ENCODE measurements around the gene H2AZ2.

The H2AZ2 gene

DNA sequence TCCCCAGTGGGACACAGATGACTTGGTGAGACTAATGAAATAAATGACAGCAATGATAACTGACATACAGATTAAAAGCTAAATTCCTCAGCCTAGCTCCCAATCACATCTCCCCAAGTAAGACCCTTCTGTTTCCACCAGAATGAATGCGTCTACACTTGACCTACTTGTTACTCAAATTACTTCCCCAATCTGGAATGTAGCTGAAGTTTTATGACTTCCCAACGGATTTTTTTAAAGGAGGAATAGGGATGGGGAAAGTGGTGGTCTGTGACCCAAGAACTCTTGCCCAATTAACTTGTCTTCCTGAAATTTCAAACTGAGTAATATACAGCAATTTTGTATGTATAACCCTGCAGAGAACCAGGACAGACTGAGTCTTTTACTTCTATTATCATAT lies 9.1 kb downstream of the H2AZ2 start:
- no peak for DNase-seq (ENCODE audit: low read depth)
- TF ChIP-seq, protein P1, sequence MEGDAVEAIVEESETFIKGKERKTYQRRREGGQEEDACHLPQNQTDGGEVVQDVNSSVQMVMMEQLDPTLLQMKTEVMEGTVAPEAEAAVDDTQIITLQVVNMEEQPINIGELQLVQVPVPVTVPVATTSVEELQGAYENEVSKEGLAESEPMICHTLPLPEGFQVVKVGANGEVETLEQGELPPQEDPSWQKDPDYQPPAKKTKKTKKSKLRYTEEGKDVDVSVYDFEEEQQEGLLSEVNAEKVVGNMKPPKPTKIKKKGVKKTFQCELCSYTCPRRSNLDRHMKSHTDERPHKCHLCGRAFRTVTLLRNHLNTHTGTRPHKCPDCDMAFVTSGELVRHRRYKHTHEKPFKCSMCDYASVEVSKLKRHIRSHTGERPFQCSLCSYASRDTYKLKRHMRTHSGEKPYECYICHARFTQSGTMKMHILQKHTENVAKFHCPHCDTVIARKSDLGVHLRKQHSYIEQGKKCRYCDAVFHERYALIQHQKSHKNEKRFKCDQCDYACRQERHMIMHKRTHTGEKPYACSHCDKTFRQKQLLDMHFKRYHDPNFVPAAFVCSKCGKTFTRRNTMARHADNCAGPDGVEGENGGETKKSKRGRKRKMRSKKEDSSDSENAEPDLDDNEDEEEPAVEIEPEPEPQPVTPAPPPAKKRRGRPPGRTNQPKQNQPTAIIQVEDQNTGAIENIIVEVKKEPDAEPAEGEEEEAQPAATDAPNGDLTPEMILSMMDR (conservative IDR thresholded peaks at IDR 0.05; ENCODE audit: control insufficient read depth, insufficient read depth, low read depth, low read length), result no peak
- H3K4me3 ChIP-seq (ENCODE audit: control insufficient read depth, low read depth, low read length), result no peak overlapping the region

DNA sequence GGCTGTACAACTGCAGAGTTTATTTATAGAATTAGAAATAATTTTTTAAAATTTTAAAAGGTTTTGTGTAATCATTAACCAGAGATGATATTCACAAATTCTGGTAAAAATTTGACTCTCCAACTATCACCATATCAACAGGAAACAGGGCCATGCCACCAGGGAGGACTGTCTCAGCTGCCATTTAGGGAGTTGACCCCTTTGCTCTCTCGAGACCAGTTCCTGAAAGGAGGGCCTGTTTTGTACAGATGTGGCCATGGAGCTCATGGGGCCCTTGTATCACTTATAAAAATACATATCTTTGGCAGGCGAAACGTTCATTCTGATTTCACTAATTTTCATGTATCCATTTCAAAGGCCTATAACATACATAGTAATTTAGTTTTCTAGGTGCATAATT lies 20.3 kb downstream of the H2AZ2 start:
- TF ChIP-seq, protein P1 (conservative IDR thresholded peaks at IDR 0.05; ENCODE audit: control insufficient read depth, insufficient read depth, low read depth, low read length), result no peak
- no peak for DNase-seq (ENCODE audit: low read depth)
- H3K4me3 ChIP-seq (ENCODE audit: control insufficient read depth, low read depth, low read length), result no peak overlapping the region

DNA sequence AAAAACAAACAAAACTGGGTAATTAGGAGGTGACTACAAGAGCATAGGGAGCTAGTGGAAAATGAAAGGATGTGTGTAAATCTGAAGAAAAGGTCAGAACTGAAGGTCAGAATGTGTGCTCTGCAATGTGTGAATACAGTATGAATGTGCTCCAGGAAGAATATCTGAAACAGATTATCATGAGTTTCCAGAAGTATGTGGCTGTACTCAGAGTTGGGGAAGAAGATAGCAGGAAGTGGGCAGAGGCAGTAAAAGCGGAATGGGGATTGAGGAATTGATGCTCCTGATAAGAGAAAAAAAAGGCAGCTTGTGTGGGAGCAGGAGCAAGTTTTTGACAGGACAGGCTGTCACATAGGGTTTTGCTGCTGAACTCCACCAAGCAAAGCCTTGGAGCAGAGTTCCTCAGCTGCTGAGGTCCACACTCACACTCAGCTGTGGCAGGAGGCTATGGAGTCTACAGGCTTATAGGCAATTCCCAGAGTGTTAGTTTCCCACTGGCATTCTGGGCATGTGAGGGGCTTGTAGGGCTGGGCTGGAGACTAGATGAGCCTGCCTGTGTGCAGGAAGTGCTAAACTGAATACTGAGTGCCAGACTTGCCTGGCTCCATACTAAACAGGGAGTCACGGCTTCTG lies 22.9 kb downstream of the H2AZ2 start:
- TF ChIP-seq, protein P1 (conservative IDR thresholded peaks at IDR 0.05; ENCODE audit: control insufficient read depth, insufficient read depth, low read depth, low read length), result no peak
- no peak for DNase-seq (ENCODE audit: low read depth)

GRCh38 chr7:44823255-44823781 lies 24.6 kb downstream of the H2AZ2 start:
- TF ChIP-seq, protein P1 (conservative IDR thresholded peaks at IDR 0.05; ENCODE audit: control insufficient read depth, insufficient read depth, low read depth, low read length), result no peak
- no peak overlapping the region for H3K4me3 ChIP-seq (ENCODE audit: control insufficient read depth, low read depth, low read length)
- no peak for DNase-seq (ENCODE audit: low read depth)

More for the DNA sequence above, 22.9 kb downstream of the H2AZ2 start:
- no peak overlapping the region for H3K4me3 ChIP-seq (ENCODE audit: control insufficient read depth, low read depth, low read length)

DNA sequence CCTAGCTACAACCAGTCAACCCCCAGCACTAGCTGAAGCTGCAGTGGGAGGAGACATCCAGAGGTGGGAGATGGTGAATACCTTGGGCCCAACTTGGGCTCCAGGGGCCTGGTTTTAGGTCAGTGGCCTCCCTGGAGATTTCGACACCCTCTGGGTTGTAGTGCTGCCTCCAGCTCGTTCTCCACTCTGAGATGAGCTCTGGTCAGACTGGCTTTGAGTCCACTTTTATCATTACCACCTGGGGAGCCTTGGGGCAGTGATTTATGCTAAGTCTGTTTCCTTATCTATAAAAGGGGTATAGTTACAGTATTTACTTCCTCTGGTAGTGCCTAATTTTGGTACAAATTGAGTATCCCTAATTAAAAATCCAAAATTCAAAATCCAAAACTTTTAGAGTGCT lies 28.6 kb downstream of the H2AZ2 start:
- TF ChIP-seq, protein P1 (conservative IDR thresholded peaks at IDR 0.05; ENCODE audit: control insufficient read depth, insufficient read depth, low read depth, low read length), result no peak
- H3K4me3 ChIP-seq (ENCODE audit: control insufficient read depth, low read depth, low read length), result no peak overlapping the region
- no peak for DNase-seq (ENCODE audit: low read depth)

DNA sequence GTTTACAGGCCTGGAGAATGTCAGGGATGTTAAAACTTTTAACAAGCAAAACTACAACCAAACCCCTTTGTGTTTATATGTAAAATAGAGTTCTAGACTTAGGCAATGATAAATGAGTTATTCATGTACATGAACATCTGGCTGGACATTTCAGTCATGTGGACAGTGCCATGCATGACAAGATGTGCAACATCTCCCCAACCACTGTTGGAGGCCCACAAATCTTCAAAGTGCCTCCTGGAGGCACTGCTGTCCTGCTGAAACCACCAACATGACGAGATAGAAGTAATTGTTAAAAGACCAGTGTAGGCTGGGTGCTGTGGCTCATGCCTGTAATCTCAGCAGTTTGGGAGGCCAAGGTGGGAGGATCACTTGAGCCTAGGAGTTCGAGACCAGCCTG lies 33.0 kb downstream of the H2AZ2 start:
- no peak overlapping the region for H3K4me3 ChIP-seq (ENCODE audit: control insufficient read depth, low read depth, low read length)
- TF ChIP-seq, protein P1 (conservative IDR thresholded peaks at IDR 0.05; ENCODE audit: control insufficient read depth, insufficient read depth, low read depth, low read length), result no peak
- DNase-seq (ENCODE audit: low read depth), result no peak
